ENCODE data around the gene SNX5. TPM values are rescaled to one million over a fixed set of nuclear protein-coding genes. Genes with fewer than 3 reads are reported as not detected.

SNX5 gene
- total RNA-seq, 2 experiments from 2014 or later, result 228 to 237 TPM

DNA sequence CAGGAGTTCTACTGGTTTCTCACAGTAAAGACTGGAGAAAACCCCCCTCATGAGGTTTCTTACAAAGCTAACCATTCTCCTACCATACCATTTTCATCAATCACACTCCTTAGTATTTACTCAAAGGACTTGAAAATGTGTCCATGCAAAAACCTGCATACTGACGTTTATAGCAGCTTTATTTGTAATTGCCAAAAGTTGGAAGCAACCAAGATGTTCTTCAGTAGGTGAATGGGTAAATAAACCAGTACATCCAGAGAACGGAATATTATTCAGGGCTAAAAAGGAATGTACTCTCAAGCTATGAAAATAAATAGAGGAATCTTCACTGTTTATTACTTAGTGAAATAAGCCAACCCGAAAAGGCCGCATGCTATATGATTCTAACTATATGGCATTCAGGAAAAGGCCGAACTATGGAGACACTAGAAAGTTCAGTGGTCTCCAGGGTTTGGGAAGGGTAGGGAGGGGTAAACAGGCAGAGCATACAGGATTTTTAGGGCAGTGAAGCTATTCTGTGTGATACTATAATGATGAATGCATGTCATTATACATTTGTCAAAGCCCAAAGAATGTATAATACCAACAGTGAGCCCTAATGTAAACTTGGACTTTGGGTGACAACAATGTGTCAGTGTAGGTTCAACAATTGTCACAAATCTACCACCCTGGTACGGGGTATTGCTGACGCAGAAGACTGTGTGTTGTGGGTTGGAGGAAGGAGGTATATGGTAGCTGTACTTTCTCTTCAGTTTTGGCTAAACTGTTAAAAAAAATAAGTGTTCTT, 50.6 kb downstream of the SNX5 start:
- no peak for DNase-seq
- no peak overlapping the region for H3K27ac Mint-ChIP-seq

DNA sequence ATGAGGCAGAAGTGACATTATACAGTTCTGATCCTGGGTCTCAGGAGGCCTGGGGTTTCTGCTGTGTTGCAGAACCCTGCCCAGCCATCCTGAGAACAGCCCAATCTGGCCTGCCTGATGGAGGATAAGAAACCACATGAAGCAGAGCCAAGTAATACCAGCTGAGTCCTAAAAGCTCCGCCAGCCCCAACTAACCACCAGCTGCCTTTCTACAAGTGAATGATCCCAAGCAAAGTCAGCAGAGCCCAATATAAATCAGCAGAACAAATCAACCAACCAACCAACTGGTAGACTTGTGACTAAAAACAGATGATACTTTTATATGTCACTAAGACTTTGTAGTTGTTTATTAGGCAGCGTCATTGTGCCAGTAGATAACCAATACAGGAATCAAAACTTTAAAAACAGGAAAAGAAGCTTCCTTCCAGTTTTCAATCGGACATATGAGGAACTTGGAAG, 52.1 kb downstream of the SNX5 start:
- CTCF ChIA-PET, result interaction anchor here (0.7 kb wide), 1 partner anchor 33 kb away, joined by 3 read pairs; no protein-coding TSS in a partner anchor
- no peak for DNase-seq
- H3K27ac Mint-ChIP-seq, result peak overlapping the region; percentile 47
- intact Hi-C loops (cut with micrococcal nuclease), result no loop called here
- no peaks in the 10 kb centered on the region for H3K4me1 Mint-ChIP-seq (ENCODE audit: low read depth)
- peaks cover 3% of the 10 kb centered on the region for H3K27me3 Mint-ChIP-seq (ENCODE audit: low read depth)
- H3K9me3 Mint-ChIP-seq, result no peaks in the 10 kb centered on the region
- H3K36me3 Mint-ChIP-seq (ENCODE audit: low read depth), result no peaks in the 10 kb centered on the region
- no peak overlapping the region for H3K4me3 Mint-ChIP-seq

More for the DNA sequence above, 50.6 kb downstream of the SNX5 start:
- Mint-ChIP-seq H3K36me3 (ENCODE audit: low read depth) (no peaks in the 10 kb centered on the region), H3K27me3 (ENCODE audit: low read depth) (no peaks in the 10 kb centered on the region), H3K9me3 (no peaks in the 10 kb centered on the region), H3K4me1 (ENCODE audit: low read depth) (no peaks in the 10 kb centered on the region), H3K4me3 (no peak overlapping the region)
- intact Hi-C loops (cut with micrococcal nuclease), result no loop called here
- CTCF ChIA-PET, result no interaction called here

DNA sequence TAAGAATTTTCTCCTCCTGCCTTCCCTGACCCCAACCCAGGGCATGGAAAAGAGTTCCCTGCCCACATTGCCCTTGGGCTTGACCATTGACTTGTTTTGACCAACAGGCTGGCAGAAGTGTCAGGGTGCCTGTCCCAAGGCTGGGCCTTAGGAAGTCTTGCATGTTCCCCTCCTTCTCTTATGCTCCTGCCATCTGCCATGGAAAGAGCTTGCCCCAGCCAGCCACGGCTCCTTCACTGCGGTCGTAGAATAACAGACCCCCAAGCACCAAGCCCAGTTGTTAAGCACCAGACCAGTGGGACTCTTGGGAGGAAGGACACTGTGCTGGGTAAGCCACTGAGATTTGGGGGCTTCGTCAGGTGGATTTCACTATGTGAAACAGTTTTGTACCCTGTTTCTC, 53.6 kb downstream of the SNX5 start:
- no peak overlapping the region for H3K4me3 Mint-ChIP-seq
- H3K27ac Mint-ChIP-seq, result no peak overlapping the region
- H3K27me3 Mint-ChIP-seq (ENCODE audit: low read depth), result peaks cover 3% of the 10 kb centered on the region
- H3K4me1 Mint-ChIP-seq (ENCODE audit: low read depth), result no peaks in the 10 kb centered on the region
- H3K36me3 Mint-ChIP-seq (ENCODE audit: low read depth), result no peaks in the 10 kb centered on the region
- DNase-seq, result no peak
- H3K9me3 Mint-ChIP-seq, result no peaks in the 10 kb centered on the region
- intact Hi-C loops (cut with micrococcal nuclease), result no loop called here
- CTCF ChIA-PET, result no interaction called here

DNA sequence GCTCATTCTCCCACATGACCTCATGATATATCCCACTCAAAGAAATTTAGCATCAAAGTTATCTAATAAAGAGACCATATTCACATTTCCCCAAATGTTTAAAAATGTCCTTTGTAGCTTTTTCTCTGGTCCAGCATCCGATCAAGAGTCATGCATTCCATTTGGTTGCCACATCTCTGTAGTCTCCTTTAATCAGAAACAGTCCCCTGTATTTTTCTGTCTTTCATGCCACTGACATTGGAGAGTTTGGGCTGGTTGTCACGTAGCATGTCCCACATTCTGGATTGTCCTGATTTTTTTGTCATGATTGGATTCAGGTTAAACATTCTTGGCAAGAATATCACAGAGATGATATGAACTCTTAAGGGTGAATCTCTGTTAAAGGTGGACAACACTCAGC, 55.7 kb downstream of the SNX5 start:
- H3K36me3 Mint-ChIP-seq (ENCODE audit: low read depth), result no peaks in the 10 kb centered on the region
- no peaks in the 10 kb centered on the region for H3K9me3 Mint-ChIP-seq
- peaks cover 5% of the 10 kb centered on the region for H3K27me3 Mint-ChIP-seq (ENCODE audit: low read depth)
- H3K4me3 Mint-ChIP-seq, result no peak overlapping the region
- intact Hi-C loops (cut with micrococcal nuclease), result no loop called here
- no peak overlapping the region for H3K27ac Mint-ChIP-seq
- H3K4me1 Mint-ChIP-seq (ENCODE audit: low read depth), result no peaks in the 10 kb centered on the region
- no peak for DNase-seq
- CTCF ChIA-PET, result interaction anchor here (0.7 kb wide), 1 partner anchor 338 kb away, joined by 4 read pairs; no protein-coding TSS in a partner anchor

DNA sequence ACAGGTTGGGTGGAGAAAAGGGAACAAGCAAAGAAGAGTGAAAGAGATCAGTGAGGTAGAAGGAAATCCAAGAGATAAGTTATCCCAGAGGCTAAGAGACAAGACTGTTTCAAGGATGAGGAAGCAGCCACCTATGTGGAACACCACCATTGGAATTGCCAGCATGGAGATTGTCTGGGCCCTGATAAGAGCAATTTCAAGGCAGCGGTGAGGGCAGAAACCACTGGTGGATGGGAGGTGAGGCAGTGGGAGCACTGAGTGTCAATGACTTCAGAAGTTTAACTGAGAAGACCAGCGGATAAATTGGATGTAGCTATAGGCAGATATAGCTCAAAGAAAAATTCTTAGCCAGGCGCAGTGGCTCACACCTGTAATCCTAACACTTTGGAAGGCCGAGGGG, 56.7 kb downstream of the SNX5 start:
- CTCF ChIA-PET, result no interaction called here
- no peak for DNase-seq

DNA sequence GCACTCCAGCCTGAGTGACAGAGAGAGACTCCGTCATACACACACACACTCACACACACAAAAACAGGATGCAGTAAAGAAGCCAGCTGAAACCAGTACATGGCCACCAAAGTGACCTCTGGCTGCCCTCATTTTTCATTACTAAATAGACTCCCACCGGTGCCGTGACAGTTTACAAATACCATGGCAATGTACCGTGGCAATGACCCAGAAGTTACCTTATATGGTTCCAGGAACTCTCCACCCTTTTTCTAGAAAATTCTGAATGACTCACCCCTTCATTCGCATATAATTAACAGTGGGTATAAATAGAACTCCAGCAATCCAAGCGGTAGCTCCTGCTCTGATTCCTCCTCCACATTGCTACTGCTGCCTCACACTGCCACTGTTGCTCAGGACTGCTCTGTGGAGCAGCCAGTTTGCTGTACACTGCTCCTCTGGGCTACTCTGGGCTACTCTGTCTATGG, 57.7 kb downstream of the SNX5 start:
- Mint-ChIP-seq H3K9me3 (no peaks in the 10 kb centered on the region), H3K27ac (no peak overlapping the region), H3K36me3 (ENCODE audit: low read depth) (no peaks in the 10 kb centered on the region), H3K27me3 (ENCODE audit: low read depth) (peaks cover 5% of the 10 kb centered on the region), H3K4me1 (ENCODE audit: low read depth) (no peaks in the 10 kb centered on the region), H3K4me3 (no peak overlapping the region)
- no peak for DNase-seq
- CTCF ChIA-PET, result no interaction called here
- intact Hi-C loops (cut with micrococcal nuclease), result no loop called here

More for the DNA sequence above, 56.7 kb downstream of the SNX5 start:
- H3K27ac Mint-ChIP-seq, result no peak overlapping the region
- H3K4me1 Mint-ChIP-seq (ENCODE audit: low read depth), result no peaks in the 10 kb centered on the region
- no peak overlapping the region for H3K4me3 Mint-ChIP-seq
- peaks cover 5% of the 10 kb centered on the region for H3K27me3 Mint-ChIP-seq (ENCODE audit: low read depth)
- intact Hi-C loops (cut with micrococcal nuclease), result no loop called here
- no peaks in the 10 kb centered on the region for H3K36me3 Mint-ChIP-seq (ENCODE audit: low read depth)
- H3K9me3 Mint-ChIP-seq, result no peaks in the 10 kb centered on the region

DNA sequence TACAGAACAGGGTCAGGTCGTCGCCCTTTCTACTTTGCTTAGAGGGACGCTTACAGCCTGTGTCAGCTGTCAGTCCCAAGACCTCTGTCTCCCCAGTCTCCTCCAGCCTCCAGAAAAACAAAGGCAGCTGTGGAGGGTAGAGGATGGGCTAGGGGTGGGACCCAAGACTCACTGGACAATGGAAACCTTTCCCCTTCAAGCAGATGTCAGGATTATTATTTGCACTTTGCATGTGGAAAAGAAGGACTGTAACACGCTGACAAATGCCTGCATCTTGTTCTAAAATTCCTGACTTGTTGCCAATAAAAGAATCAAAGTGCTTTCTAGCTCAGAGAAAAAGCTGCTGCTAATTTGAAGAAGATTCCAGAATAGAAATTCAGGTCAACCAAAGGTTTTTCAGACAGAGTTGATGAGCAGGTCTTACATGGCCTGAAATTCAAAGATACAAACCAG, 58.7 kb downstream of the SNX5 start:
- DNase-seq, result no peak
- Mint-ChIP-seq H3K4me1 (ENCODE audit: low read depth) (no peaks in the 10 kb centered on the region), H3K27ac (no peak overlapping the region), H3K4me3 (no peak overlapping the region), H3K36me3 (ENCODE audit: low read depth) (no peaks in the 10 kb centered on the region), H3K27me3 (ENCODE audit: low read depth) (peaks cover 7% of the 10 kb centered on the region), H3K9me3 (no peaks in the 10 kb centered on the region)
- intact Hi-C loops (cut with micrococcal nuclease), result no loop called here
- CTCF ChIA-PET, result no interaction called here

DNA sequence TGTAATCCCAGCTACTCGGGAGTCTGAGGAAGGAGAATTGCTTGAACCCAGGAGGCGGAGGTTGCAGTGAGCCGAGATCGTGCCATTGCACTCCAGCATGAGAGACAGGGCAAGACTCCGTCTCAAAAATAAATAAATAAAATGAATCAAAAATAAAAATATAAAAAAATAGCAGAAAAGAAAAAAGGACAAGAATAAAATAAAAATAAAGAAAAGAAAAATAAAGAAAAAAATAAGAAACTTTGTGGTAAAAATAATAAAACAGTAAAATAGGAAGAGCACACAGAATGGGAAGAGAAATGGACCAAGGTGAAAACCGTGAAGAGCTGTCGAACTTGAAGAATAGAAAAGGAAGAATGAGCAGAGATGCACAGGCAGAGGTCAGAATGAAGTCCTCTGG, 63.0 kb downstream of the SNX5 start:
- intact Hi-C loops (cut with micrococcal nuclease), result no loop called here
- Mint-ChIP-seq H3K9me3 (no peaks in the 10 kb centered on the region), H3K4me1 (ENCODE audit: low read depth) (no peaks in the 10 kb centered on the region), H3K36me3 (ENCODE audit: low read depth) (no peaks in the 10 kb centered on the region), H3K27ac (no peak overlapping the region), H3K27me3 (ENCODE audit: low read depth) (peaks cover 4% of the 10 kb centered on the region), H3K4me3 (no peak overlapping the region)
- CTCF ChIA-PET, result interaction anchor here (1.0 to 1.8 kb wide), 2 partner anchors 81 to 223 kb away, joined by 5 read pairs; partner anchors contain the start of gene RRBP1
- no peak for DNase-seq

DNA sequence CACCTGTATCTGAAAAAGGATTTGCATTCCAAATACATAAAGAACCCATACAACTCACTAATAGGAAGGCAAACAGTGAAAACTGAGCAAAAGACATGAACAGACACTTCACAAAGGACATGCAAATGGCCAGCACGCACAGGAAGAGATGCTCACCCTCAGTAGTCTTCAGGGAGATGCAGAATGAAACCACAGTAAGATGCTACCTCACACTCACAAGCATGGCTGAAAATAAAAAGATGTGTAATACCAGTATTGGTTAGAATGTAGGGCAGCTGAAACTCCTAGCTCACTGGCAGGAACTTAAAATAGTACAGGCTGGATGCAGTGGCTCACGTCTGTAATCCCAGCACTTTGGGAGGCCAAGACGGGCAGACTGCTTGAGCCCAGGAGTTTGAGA, 64.6 kb downstream of the SNX5 start:
- no peak for DNase-seq

DNA sequence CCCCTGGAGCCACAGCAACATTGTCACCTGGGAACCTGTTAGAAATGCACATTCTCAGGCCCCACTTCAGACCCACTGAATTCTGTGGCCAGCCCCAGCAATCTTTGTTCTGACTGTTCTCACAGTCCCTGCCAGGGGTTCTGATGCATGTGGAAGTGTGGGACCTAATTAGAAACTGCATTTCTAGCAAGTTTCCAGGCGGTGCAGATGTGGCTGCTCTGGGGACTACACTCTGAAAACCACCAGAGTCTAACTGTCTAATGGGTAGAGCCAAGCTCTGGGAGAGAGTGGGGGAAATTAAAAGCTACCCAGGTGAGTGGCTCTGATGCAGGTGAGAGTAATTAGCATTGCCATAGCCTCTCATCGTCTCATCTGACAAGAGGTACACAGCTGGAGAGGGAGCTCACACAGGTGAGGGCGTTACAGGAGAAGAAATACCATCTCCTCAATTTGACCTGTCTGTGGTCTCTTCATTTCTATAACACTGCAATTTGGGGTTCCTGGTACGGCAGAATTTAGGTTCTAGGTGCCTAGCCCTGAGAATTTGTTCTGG, 66.0 kb downstream of the SNX5 start:
- Mint-ChIP-seq H3K27me3 (ENCODE audit: low read depth) (peaks cover 5% of the 10 kb centered on the region), H3K4me1 (ENCODE audit: low read depth) (no peaks in the 10 kb centered on the region), H3K9me3 (no peaks in the 10 kb centered on the region), H3K27ac (no peak overlapping the region), H3K36me3 (ENCODE audit: low read depth) (no peaks in the 10 kb centered on the region), H3K4me3 (no peak overlapping the region)
- CTCF ChIA-PET, result interaction anchor here (0.6 kb wide), 1 partner anchor 69 kb away, joined by 3 read pairs; no protein-coding TSS in a partner anchor
- DNase-seq, result no peak
- intact Hi-C loops (cut with micrococcal nuclease), result no loop called here

More for the DNA sequence above, 64.6 kb downstream of the SNX5 start:
- H3K36me3 Mint-ChIP-seq (ENCODE audit: low read depth), result no peaks in the 10 kb centered on the region
- H3K9me3 Mint-ChIP-seq, result no peaks in the 10 kb centered on the region
- CTCF ChIA-PET, result interaction anchor here (1.5 kb wide), 1 partner anchor 399 kb away, joined by 4 read pairs; no protein-coding TSS in a partner anchor
- intact Hi-C loops (cut with micrococcal nuclease), result no loop called here
- no peaks in the 10 kb centered on the region for H3K4me1 Mint-ChIP-seq (ENCODE audit: low read depth)
- H3K4me3 Mint-ChIP-seq, result no peak overlapping the region
- H3K27ac Mint-ChIP-seq, result no peak overlapping the region
- H3K27me3 Mint-ChIP-seq (ENCODE audit: low read depth), result peaks cover 2% of the 10 kb centered on the region

DNA sequence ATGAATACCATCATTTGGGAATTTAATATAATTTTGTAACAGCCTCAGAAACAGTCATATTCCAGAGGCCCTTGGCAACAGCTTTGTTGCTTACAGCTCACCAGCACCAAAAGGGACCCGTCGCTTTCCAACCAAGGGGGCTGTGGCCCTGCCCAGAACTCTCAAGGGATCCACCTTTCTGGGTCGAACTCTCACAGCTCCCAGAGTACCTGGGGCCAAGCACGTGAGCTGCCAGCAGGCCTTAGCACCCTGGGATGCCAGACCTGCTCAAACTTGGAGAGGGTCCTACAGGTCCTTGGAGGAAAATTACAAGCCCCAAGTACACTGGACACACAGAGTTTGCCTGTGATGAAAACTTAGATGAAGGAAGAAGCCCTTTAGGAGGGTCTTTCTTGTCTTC, 66.6 kb downstream of the SNX5 start:
- Mint-ChIP-seq H3K27ac (no peak overlapping the region), H3K4me1 (ENCODE audit: low read depth) (no peaks in the 10 kb centered on the region), H3K4me3 (no peak overlapping the region), H3K27me3 (ENCODE audit: low read depth) (peaks cover 12% of the 10 kb centered on the region), H3K36me3 (ENCODE audit: low read depth) (no peaks in the 10 kb centered on the region), H3K9me3 (no peaks in the 10 kb centered on the region)
- intact Hi-C loops (cut with micrococcal nuclease), result no loop called here
- no peak for DNase-seq
- CTCF ChIA-PET, result no interaction called here

DNA sequence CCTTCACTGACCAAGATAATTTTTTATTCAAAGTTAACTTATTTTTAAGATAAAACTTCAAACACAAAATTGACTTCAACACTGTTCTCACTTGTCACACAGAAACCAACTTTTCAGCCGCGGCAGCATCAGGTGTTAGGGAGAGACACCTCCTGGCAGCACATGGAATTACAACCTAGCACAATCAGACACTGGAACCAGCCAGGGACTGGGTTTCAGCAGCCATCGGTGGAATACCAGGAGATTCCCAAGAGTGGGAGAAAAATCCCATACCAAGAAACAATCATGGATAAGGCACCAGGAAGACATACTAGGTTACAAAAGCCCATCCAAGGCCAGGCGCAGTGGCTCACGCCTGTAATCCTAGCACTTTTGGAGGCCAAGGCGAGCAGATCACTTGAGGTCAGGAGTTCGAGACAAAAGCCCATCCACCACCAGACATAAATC, 70.0 kb downstream of the SNX5 start:
- CTCF ChIA-PET, result interaction anchor here (0.7 to 2.4 kb wide), 21 partner anchors 8 to 398 kb away, joined by 3 to 17 read pairs (median 4); partner anchors contain the start of gene RRBP1
- H3K36me3 Mint-ChIP-seq (ENCODE audit: low read depth), result no peaks in the 10 kb centered on the region
- H3K4me3 Mint-ChIP-seq, result no peak overlapping the region
- peaks cover 12% of the 10 kb centered on the region for H3K4me1 Mint-ChIP-seq (ENCODE audit: low read depth)
- H3K27me3 Mint-ChIP-seq (ENCODE audit: low read depth), result peaks cover 25% of the 10 kb centered on the region
- no peaks in the 10 kb centered on the region for H3K9me3 Mint-ChIP-seq
- intact Hi-C loops (cut with micrococcal nuclease), result loop anchor here (1.0 to 10.0 kb wide), 7 partner anchors 96 to 394 kb away; partner anchors contain the start of gene RRBP1
- peak; percentile 78 for DNase-seq
- H3K27ac Mint-ChIP-seq, result no peak overlapping the region

Measured in activated naive CD4-positive, alpha-beta T cell treated with anti-CD3 and anti-CD28 coated beads for 36 hours (primary cell).